HG03175 (cell line): ENCODE results near the gene FOXD1.

Source experiments
- ATAC-seq: cut with Tn5 transposase; IDR thresholded peaks from one replicate; pipeline ENCODE4 v1.9.1; 2021; ENCODE audit warnings: mild to moderate bottlenecking, moderate library complexity; ENCODE audit not compliant: unreplicated experiment

The FOXD1 gene

GRCh38 chr5:73442231-73442811 lies 6.3 kb downstream of the FOXD1 start:
- no peak for ATAC-seq

- ATAC-seq, result no peak
Observed at GRCh38 chr5:73441378-73441777, 7.2 kb downstream of the FOXD1 start.

- no peak for ATAC-seq
Observed at GRCh38 chr5:73440262-73440661, 8.3 kb downstream of the FOXD1 start.

- ATAC-seq, result no peak
Observed at GRCh38 chr5:73438645-73439470, 9.7 kb downstream of the FOXD1 start.

- no peak for ATAC-seq
Observed at GRCh38 chr5:73437777-73438644, 10.6 kb downstream of the FOXD1 start.

- no peak for ATAC-seq
Observed at GRCh38 chr5:73437101-73437776, 11.3 kb downstream of the FOXD1 start.

GRCh38 chr5:73436535-73437100 lies 12.0 kb downstream of the FOXD1 start:
- ATAC-seq, result no peak

GRCh38 chr5:73435759-73436534 lies 12.6 kb downstream of the FOXD1 start:
- no peak for ATAC-seq

GRCh38 chr5:73434907-73435306 lies 13.7 kb downstream of the FOXD1 start:
- no peak for ATAC-seq

GRCh38 chr5:73434461-73434860 lies 14.1 kb downstream of the FOXD1 start:
- no peak for ATAC-seq

- ATAC-seq, result no peak
Observed at GRCh38 chr5:73433982-73434342, 14.6 kb downstream of the FOXD1 start.

GRCh38 chr5:73433272-73433981 lies 15.2 kb downstream of the FOXD1 start:
- no peak for ATAC-seq

- no peak for ATAC-seq
Observed at GRCh38 chr5:73431204-73431851, 17.2 kb downstream of the FOXD1 start.

- no peak for ATAC-seq
Observed at GRCh38 chr5:73426034-73426433, 22.5 kb downstream of the FOXD1 start.

- no peak for ATAC-seq
Observed at GRCh38 chr5:73424556-73424977, 24.0 kb downstream of the FOXD1 start.

- ATAC-seq, result no peak
Observed at GRCh38 chr5:73422164-73422563, 26.4 kb downstream of the FOXD1 start.

GRCh38 chr5:73420666-73421065 lies 27.9 kb downstream of the FOXD1 start:
- ATAC-seq, result no peak

GRCh38 chr5:73419465-73420390 lies 28.8 kb downstream of the FOXD1 start:
- no peak for ATAC-seq
